CD4-positive, alpha-beta T cell treated with Interleukin-10 for 1 hour (primary cell): Measurements from ENCODE around the gene SH2D4B.

Experiments
- DNase-seq: peaks from one replicate; pipeline ENCODE4 v3.0.0-alpha.2; 2020

The SH2D4B gene

DNA sequence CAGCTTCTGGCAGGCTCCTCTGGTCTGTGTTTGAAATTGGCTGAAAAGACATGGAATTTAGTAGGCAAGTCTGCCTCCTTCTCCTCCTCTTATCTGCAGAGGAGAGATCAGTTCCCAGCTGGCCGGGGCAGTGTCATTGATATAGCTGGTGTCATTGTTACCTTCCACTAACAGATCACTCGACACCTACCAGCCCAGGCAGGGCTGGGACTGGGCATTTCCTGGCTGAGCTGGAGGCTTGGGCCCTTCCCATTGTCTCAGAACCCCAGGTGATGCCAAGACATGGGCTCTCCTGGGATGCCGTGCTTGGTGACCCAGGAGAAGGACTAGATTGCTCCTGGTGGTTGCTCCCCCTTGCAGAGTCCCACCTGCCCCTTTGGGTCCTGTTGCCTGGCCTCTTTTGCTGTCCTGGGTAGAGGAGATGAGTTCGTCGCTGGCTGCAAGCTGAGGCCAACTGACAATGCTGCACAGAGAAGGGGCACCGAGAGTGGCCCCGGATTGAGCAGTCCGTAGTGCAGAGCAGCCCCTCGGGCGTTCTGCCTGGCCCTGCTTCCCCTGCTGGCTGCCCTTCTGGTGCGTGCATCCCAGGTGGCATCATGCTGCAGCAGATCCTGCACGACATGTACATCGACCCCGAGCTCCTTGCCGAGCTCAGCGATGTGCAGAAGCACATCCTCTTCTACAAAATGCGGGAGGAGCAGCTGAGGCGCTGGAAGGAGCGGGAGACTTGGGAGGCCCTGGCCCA, at the start of gene SH2D4B:
SH2D4B (plus strand) TSS at position 167 of the 745 bp plus-strand sequence; CDS start at position 597, 430 bp downstream.
- no peak for DNase-seq

GRCh38 chr10:80488539-80489066, 49.1 kb upstream of the SH2D4B start:
- no peak for DNase-seq

DNA sequence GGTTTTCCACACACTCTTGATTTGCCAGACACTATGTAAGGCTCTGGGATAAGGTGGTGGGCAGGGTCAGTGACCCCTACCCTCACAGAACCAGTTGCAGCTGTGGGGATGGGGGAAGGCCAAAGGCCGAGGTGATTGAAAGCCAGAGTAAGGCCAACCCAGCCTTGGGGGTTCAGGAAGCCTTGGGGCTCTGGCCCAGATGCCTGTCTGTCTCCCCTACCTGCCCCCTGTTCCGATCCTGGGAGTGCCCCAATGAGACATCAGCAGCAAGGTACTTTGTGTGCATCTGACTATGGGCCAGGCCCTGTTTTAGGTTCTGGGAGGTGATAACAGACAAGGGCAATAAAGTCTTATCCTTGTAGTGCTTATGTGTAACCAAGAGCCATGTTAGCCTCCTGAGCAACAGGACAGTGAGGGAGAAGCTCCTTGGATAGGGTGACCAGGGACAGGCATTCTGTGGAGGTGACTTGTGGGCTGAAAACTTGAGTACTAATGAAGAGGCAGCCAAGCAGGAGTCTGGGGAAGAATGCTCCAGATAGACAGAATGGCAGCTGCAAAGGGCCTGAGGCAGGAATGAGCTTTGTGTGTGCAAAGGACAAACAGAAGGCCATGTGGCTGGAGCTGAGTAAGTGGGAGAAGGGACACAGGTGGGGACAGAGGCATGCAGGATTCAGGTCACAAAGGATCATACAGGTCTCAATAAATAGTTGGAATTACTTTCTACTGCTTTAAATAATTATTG, 48.2 kb upstream of the SH2D4B start:
- DNase-seq, result no peak

DNA sequence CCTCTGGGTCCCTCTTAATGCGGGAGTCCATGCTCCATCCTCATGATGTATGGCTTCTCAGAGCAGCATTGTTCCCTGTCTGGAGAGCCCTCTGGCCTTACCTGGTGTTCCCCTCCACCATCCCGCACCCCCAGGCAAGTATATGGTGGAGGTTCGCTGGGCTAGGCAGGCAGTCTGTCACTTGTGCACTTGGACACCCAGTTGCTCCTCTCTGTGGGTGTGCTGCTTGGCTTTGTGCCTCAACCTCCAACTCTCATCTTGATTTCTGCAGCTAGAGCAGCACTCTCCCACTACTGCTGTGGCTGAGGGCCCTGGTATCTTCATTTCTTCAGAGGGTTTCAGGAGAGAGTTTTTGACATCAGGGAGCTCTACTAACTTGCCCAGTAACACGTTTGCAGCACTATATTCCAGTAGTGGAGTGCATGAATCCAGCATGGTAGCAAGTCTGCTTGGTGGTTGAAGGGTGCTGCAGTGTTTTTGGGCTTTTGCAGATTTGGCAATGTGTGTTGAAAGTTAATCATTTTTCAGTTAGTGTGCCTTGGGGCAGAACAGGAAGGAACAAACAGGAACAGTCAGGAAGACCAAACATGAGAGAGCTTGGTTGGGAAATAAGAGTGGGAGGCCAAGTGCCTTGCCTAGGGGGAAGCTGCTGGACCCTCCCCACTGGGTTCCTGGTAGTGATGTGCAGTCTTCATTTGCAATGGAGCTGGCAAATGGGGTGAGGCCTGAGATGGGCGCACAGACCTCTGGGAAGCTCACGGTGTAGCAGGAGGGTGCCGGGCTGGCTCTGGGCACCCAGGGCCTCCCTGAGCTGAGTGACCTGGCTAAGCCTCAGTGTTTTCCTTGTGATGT, 46.2 kb upstream of the SH2D4B start:
- no peak for DNase-seq

DNA sequence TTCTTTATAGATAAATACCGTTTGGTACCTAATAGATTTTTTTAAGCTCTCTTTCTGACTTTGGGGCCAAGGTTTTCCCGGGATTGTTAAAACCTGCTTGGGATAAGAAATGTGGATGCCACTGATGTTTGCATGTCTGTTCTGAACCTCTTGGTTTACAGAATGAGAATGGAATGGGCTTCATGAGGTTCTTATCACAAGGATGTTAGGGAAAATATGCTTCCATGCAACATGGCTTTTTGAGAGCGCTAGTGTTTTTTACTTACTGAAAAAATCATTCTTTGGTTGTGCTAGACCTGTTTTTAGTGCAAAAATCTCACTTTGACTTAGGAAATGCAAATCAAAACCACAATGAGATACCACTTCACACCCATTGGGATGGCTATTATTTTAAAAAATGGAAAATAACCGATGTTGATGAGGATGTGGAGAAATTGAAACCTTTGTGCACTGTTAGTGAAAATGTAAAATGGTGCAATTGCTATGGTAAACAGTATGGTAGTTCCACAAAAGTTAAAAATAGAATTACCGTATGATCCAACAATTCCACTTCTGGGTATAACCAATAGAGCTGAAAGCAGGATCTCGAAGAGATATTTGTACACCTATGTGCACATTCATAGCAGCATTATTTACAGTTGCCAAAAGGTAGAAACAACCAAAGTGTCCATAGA, 44.7 kb upstream of the SH2D4B start:
- DNase-seq, result no peak

- peak; percentile 39 for DNase-seq
These were observed 44.1 kb upstream of the SH2D4B start for GRCh38 chr10:80493522-80494051.

GRCh38 chr10:80496555-80497172, 41.0 kb upstream of the SH2D4B start:
- DNase-seq, result no peak

DNA sequence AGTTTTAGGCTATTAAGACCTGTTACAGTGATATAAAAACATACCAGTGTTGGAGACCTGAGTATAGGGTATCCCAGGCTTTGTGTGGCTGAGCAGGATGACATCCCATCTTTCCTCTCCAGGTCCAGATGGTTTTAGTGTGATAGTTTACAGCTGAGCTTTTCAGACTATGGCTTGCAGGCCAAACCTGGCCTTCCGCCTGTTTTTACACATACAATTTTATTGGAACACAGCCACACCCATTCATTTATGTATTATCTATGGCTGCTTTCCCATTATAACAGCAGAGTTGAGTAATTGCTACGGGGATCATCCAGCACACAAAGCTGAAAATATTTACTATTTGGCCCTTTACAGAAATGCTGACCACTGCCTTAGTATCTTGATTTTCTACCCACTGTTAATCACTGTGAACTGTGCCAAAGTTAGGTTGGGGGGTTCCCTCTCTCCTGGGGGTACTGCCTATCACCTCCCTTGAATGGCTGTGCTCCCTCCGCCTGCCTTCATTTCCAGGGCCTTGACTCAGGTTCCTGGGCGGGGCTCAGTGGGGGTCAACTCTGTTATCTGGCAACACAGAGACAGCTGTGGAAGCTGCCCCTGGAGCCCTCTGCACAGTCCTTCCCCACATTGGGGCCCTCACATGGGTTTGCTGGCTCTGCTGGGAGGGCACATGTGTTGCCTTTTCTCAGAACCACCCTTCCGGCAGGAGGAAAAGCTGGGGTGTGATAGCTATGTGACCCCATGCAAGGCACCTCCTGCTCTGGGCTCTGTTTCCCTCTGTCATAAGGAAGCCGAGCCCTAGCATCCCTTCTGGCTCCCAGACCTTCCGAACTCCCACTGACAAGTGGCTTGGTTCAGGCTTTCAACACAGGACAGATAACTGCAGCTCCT, 40.3 kb upstream of the SH2D4B start:
- DNase-seq, result no peak

- DNase-seq, result no peak
These were observed 39.4 kb upstream of the SH2D4B start for GRCh38 chr10:80498078-80498832.

GRCh38 chr10:80498833-80499741, 38.6 kb upstream of the SH2D4B start:
- peak; percentile 41 for DNase-seq

GRCh38 chr10:80500572-80501380, 36.9 kb upstream of the SH2D4B start:
- peak; percentile 29 for DNase-seq

- DNase-seq, result no peak
These were observed 36.3 kb upstream of the SH2D4B start for GRCh38 chr10:80501381-80501912.

DNA sequence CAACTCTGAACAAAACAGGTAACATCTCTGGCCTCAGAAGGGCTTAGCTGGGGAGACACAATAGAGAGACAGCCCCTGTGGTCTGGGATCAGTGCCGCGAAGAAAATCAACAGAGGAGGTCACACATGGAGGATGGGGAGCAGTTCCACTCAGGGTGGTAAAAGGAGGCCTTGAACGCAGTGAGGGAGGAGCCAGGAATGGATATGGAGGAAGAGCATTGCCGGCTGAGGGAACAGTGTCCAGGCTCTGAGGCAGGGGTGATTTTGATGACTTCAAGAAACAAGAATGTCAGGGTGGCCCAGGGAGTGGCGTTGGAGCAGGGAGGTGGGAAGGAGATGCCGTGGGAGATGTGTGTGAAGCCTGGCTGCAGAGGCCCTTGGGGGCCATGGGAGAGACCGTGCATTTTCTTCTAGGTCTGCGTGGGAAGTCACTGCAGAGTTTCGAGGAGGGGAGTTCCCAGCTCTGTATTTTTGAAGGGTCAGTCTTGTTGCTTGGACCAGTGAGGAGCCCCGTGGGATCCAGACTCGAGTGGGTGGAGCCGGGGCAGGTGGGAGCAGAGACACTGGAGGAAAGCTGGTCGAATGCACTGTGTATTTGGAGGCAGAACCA, 35.7 kb upstream of the SH2D4B start:
- no peak for DNase-seq

DNA sequence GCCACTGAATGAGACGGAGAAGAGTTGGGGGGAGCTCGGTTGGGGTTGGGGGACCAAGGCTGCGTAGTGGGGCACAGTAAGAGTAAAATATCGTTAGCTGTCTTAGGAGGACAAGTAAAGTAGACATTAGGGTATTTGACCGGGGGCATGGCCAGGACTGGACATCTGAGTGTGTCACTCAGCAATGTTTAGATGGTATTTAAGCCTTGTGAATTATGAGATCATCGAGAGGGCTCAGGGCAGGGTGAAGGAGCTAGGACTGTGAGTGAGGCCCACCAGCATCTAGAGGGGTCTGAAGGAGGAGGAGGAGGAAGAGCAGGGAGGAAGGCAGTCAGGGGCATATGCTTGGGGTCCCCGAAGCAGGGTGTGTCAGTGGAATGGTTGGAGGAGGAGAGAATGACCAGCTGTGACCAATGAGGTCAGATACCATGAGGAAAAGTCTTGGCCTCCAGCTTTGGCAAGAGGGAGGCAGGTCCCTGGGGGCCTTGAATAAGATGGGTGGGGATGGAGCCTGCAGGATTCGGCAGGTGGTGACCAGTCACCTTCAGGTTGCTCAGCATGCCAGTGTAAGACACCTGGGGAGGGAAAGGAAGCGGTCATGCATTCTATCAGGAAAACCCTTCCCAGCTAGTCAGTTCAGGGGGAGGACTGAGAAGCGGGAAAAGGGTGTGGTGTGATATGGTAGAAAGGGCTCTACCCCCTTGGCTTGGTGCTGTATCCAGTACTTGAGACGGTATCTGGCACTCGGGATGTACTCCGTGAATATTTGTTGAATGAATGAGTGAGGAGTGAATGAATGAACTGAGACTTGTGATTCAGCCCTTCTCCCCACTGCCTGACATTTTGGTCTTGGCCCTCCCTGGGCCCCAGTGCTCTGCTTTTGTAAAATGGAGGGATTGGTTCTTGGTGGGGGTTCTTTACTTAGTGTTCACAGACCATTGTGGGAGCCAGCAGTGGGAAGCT, 34.8 kb upstream of the SH2D4B start:
- DNase-seq, result no peak

DNA sequence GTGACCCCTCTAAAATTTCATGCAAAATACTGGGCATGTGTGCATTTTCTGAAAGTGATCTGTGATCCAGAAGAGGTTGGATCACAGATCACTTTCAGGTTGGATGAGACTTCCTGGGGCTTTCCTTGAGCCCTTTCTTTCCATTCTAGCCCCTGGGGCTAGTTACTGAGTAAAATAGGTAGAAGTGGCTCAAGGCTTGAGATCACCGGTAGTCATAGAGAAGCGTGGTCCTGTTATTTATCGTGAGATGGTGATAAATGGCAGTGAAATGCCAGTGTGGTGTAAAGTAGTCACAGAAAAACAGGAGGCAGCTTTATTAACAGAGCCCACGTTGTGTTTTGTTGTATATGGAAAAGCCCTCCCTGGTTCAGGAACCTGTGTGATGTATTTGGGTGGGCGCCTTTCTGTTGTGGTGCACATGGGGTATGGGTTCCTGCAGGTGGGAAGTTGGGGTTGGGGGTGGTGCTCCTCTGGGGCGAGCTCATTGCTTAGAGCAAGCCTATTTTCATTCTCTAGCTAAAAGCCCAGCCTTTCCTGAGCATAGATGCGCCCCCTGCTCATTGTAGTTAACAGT, 34.0 kb upstream of the SH2D4B start:
- no peak for DNase-seq
